Ectodermal cell (in vitro differentiated cells): ENCODE measurements around the gene CAP1.

Experiments used
- H3K27ac ChIP-seq: 2 replicates; pipeline ENCODE4 v1.7.0; 2013; ENCODE audit warnings: mild to moderate bottlenecking, low read depth, low read length; ENCODE audit not compliant: insufficient read depth, poor library complexity, severe bottlenecking
- H3K27me3 ChIP-seq: 2 replicates; pipeline ENCODE4 v1.7.0; 2013; ENCODE audit warnings: mild to moderate bottlenecking, low read length; ENCODE audit not compliant: insufficient read depth, control insufficient read depth, poor library complexity, severe bottlenecking
- H3K36me3 ChIP-seq: one replicate; pipeline ENCODE4 v1.7.0; 2013; ENCODE audit warnings: low read length; ENCODE audit not compliant: control insufficient read depth, insufficient read depth
- H3K4me1 ChIP-seq: one replicate; pipeline ENCODE4 v1.7.0; 2013; ENCODE audit warnings: low read length; ENCODE audit not compliant: control insufficient read depth, insufficient read depth
- H3K4me3 ChIP-seq: 2 replicates; pipeline ENCODE4 v1.7.0; 2013; ENCODE audit warnings: low read depth, low read length, control low read depth; ENCODE audit not compliant: insufficient read depth
- H3K9me3 ChIP-seq: 2 replicates; pipeline ENCODE4 v1.7.0; 2013; ENCODE audit warnings: mild to moderate bottlenecking, low read length, moderate library complexity; ENCODE audit not compliant: control insufficient read depth
- WGBS, 2 experiments: methylation state at CpG; one replicate each; pipeline ENCODE4 v1.1.7; 2013; ENCODE audit warnings: missing lambda C conversion rate in 2 of 2; 5-methylcytosine and 5-hydroxymethylcytosine counted together

CAP1 gene

DNA sequence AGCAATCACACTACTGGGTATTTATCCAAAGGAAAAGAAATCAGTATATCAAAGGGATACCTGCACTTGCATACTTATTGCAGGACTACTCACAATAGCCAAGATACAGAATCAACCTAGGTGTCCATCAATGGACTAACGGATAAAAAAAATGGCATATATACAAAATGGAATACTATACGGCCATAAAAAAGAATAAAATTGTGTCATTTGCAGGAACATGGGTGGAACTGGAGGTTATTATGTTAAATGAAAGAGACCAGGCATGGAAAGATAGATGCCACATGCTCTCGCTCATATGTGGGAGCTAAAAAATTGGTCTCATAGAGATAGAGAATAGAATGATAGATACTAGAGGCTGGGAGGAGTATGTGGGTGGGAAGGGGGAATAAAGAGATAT lies 29.3 kb upstream of the CAP1 start:
- WGBS, 2 experiments: 95 to 99% methylated on average over 2 to 3 of the region's 3 CpGs
- H3K27me3 ChIP-seq: no peaks in the 10 kb centered on the region
- H3K36me3 ChIP-seq: no peaks in the 10 kb centered on the region
- H3K4me3 ChIP-seq: no peak overlapping the region
- no peak overlapping the region for H3K27ac ChIP-seq
- H3K4me1 ChIP-seq: no peaks in the 10 kb centered on the region
- H3K9me3 ChIP-seq: no peaks in the 10 kb centered on the region

DNA sequence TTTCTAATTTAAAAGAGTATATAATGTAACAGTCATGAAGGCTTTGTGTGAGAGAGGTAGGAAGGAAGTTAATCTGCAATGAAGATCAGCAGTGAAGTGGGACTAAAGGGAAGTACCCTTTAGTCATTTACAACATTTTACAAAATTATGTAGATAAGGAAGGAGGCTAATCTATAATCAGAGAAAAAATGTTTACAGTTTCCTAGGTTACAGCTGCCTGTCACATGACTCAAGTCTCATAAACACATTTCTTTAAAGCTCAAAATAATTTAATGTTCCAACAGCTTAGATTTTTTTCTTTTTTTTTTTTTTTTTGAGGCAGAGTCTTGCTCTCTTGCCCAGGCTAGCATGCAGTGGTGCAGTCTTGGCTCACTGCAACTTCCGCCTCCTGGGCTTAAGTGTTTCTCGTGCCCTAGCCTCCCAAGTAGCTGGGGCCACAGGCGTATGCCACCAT lies 26.2 kb upstream of the CAP1 start:
- WGBS, 2 experiments: 91 to 94% methylated on average over 3 of the region's 3 CpGs
- Histone ChIP-seq H3K36me3 (no peaks in the 10 kb centered on the region), H3K9me3 (no peaks in the 10 kb centered on the region), H3K4me1 (no peaks in the 10 kb centered on the region), H3K27ac (no peak overlapping the region), H3K4me3 (no peak overlapping the region), H3K27me3 (no peaks in the 10 kb centered on the region)

DNA sequence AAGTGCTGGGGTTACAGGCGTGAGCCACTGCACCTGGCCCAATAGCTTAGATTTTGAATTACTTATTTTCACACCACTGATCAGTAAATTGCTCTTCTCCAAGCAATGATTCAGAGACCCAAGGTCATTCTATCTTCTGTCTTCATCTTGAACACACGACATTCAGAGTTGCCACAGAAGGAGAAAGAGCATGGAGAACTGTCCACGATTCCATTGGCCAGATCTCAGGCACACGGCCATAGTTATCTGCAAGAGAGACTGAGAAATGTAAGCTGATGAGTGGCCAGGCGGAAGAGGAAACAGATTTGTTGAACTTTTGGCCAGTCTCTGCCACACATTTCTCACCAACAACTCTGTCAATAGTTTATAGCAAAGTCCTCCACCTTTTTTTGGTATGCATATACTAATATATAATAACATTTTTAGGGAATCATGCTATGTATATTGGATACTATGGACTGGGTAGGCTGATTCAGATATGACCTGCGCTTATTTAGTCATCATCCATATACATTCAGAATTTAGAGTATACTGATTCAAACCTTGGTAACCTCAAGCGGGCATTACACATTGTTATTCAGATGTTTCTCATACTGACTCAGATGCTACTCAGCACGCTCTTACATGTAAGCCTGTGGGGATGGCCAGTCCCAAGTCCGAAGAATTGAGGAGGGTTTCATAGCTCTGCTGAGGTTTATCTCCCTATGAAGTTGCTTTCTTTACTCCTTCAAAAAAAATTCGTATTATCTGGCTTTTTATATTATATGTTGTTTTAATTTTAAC lies 25.5 kb upstream of the CAP1 start:
- Histone ChIP-seq H3K9me3 (no peaks in the 10 kb centered on the region), H3K27ac (no peak overlapping the region), H3K27me3 (no peaks in the 10 kb centered on the region), H3K4me3 (no peak overlapping the region), H3K4me1 (no peaks in the 10 kb centered on the region), H3K36me3 (no peaks in the 10 kb centered on the region)
- 69 to 82% methylated on average over 9 of the region's 10 CpGs for WGBS, 2 experiments

DNA sequence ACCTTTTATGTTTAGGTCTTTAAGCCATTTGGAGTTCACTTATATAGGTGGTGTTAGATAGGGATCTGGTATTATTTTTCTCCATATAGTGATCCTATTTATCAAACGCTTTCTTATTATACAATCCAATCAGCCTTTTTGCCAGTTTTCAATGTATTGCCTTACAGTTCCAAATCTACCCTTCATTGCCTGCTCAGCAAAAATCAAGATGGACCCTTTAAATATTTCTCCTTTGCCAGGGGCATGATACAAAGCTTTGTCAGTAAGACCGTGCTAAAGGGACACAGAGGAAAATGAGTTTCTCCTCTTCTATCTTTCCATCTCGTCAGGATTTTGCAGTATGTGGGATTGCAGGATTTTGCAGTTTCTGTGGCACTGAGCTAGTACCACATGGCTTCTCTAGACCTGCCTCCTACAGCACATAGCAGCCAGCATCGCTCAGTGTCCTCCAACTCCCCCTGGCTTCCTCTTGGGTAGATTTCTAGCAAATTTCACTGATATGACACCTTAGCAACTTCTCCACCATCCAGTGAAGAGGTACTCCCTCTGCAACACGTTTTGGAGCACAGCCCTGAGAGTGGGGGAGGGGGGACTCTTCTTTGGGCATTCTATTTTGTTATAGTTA lies 22.5 kb upstream of the CAP1 start:
- Histone ChIP-seq H3K4me1 (no peaks in the 10 kb centered on the region), H3K27ac (no peak overlapping the region), H3K4me3 (no peak overlapping the region), H3K27me3 (no peaks in the 10 kb centered on the region), H3K9me3 (no peaks in the 10 kb centered on the region), H3K36me3 (no peaks in the 10 kb centered on the region)
- 82 to 87% methylated on average over 4 to 5 of the region's 5 CpGs for WGBS, 2 experiments

DNA sequence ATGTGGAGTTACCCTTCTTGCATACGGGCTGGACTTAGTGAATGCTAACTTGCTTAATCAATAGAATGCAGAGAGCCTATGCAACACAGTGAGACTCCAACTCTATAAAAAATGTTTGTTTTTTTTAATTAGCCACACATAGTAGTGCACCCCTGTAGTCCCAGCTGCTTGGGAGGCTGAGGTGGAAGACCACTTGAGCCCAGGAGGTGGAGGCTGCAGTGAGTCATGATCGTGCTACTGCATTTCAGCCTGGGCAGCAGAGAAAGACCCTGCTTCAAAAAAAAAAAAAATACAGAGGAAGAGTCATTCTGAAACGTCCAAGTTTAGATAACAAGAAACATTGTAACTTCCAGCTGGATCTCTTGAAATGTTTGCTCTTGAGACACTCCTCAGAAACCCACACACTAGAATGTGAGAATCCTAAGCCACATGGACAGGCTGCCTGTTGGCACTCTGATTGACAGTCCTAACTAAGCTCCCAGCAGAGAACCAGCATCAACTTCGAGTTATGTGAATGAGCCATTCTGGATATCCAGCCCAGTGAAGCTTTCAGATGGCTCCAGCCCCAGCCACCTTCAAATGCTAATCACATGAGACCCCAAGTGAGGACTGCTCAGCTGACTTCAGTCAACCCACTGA lies 20.0 kb upstream of the CAP1 start:
- WGBS, 2 experiments: 76 to 77% methylated on average over 4 of the region's 4 CpGs
- Histone ChIP-seq H3K27ac (no peak overlapping the region), H3K4me3 (no peak overlapping the region), H3K9me3 (no peaks in the 10 kb centered on the region), H3K4me1 (no peaks in the 10 kb centered on the region), H3K27me3 (no peaks in the 10 kb centered on the region), H3K36me3 (no peaks in the 10 kb centered on the region)

DNA sequence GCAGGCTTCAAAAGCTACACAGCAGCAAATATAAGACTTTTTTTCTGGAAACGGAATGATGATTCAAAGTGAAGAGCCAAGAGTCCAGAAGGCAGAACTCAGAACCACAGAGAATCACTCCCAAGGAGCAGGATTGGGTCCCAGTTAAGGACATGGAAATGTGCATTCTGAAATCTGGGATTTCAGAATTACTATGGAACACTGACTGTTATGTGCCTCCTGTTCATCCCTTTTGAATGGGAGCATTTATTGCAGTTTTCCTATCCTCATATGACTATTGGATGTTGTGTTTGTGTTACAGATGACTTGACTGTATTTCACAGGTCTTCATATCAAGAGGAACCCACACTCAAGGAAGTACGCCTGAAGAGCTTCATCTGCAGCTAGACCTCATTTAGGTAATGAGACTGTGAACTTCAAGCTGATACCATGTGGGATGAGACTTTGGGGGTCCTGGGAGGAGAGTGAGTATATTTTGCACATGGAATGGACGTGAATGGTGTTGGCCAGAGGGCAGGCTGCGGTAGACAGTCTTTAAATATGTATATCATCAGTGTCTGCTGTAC lies 17.1 kb upstream of the CAP1 start:
- Histone ChIP-seq H3K27ac (no peak overlapping the region), H3K4me1 (no peaks in the 10 kb centered on the region), H3K9me3 (no peaks in the 10 kb centered on the region), H3K27me3 (no peaks in the 10 kb centered on the region), H3K36me3 (no peaks in the 10 kb centered on the region), H3K4me3 (no peak overlapping the region)
- 91 to 93% methylated on average over 4 of the region's 4 CpGs for WGBS, 2 experiments

DNA sequence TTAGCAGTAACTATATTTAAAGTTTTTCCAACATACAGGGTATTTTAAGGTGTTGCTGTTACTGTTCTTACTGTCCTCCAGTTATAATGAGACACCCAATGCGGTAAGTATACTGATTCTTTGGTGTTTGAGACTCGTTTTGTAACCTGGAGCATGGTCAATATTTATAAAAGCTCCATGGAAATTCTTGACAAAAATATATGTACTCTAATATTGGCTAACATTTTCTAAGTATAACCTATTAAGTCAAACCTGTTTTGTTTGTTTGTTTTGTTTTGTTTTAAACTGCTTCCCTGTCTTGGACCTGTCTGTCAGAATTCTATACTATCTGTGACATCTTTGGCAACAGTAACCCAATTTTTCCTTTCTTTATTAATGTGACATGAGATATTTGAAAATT lies 15.9 kb upstream of the CAP1 start:
- H3K27me3 ChIP-seq: no peaks in the 10 kb centered on the region
- WGBS, 2 experiments: 89 to 92% methylated on average over 2 of the region's 2 CpGs
- H3K27ac ChIP-seq: no peak overlapping the region
- H3K4me1 ChIP-seq: no peaks in the 10 kb centered on the region
- H3K9me3 ChIP-seq: no peaks in the 10 kb centered on the region
- no peak overlapping the region for H3K4me3 ChIP-seq
- H3K36me3 ChIP-seq: no peaks in the 10 kb centered on the region

DNA sequence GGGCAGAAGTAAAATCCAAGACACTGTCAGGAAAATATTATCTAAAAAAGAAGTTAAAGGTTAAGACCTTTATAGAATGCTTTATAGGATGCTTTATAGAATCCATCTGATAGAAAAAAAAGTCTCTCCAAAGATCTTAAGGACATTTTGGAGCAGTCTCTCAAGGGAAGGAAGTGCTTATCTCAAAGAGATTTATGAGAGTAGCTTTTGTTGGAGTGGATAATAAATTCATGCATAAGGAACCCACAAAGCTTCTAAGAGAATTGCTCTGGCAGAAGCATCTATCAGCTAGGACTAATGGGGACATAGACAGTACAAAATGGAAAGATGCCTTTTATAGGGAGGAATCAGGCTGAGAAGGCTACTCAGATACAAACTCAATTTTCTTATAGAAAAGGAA lies 12.9 kb upstream of the CAP1 start:
- Histone ChIP-seq H3K27ac (no peak overlapping the region), H3K4me3 (no peak overlapping the region), H3K4me1 (no peaks in the 10 kb centered on the region), H3K36me3 (no peaks in the 10 kb centered on the region), H3K27me3 (no peaks in the 10 kb centered on the region), H3K9me3 (no peaks in the 10 kb centered on the region)

DNA sequence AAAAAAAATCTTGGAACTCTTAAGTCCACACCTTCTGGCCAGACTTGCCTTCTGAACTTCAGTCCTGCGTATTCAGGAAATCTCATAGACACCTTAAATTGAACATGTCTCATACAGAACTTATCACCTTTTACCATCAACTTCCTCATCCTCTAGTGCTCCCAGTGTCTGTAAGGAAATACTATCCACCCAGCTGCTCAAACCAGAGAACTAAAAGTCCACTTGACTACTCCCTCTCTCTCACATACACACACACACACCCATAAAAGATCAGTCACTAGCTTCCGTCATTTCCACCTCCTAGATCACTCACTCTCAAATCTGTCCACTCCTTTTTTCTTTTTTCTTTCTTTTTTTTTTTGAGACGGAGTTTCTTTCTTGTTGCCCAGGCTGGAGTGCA lies 10.9 kb upstream of the CAP1 start:
- 88 to 91% methylated on average over 3 of the region's 3 CpGs for WGBS, 2 experiments
- no peaks in the 10 kb centered on the region for H3K4me1 ChIP-seq
- H3K9me3 ChIP-seq: no peaks in the 10 kb centered on the region
- no peaks in the 10 kb centered on the region for H3K27me3 ChIP-seq
- H3K27ac ChIP-seq: no peak overlapping the region
- H3K4me3 ChIP-seq: no peak overlapping the region
- H3K36me3 ChIP-seq: no peaks in the 10 kb centered on the region

DNA sequence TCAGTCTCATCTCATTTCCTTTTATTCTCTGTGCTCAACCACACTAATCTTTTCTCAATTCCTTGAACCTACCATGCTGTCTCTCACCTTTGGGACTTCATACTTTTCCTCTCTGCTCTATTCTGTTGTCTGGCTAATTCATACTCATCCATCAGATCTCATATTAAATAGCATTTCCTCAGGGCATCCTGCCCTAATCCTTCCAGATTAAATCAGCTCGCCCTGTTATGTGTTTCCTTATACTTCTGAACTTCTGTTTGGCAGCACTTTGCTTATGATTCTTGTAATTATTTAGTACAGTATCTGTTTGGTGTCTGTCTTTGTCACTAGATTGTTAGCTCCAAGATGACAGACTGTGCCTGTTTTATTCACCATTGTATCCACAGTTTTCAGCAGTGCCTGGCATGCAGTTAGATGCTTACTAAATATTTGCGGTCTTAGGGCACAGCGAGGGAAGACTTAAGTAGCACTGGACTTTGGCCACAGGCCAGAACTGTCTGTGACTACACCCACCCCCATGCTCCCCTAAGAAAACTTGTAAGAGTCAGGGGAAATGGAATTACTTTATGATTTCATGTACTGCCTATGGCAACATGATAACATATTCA lies 9.9 kb upstream of the CAP1 start:
- H3K4me3 ChIP-seq: no peak overlapping the region
- WGBS, 2 experiments: 93 to 95% methylated on average over 3 of the region's 3 CpGs

More for the DNA sequence above, 9.9 kb upstream of the CAP1 start:
- H3K27me3 ChIP-seq: no peaks in the 10 kb centered on the region
- H3K4me1 ChIP-seq: no peaks in the 10 kb centered on the region
- H3K27ac ChIP-seq: no peak overlapping the region
- no peaks in the 10 kb centered on the region for H3K36me3 ChIP-seq
- no peaks in the 10 kb centered on the region for H3K9me3 ChIP-seq
